ENCODE data around the gene SLIT2. TPM values are rescaled to one million over a fixed set of nuclear protein-coding genes. Genes with fewer than 3 reads are reported as not detected.

Gene SLIT2
- total and polyA plus RNA-seq, 11 donors = 0.99 to 19.4 (median 4.0) TPM

DNA sequence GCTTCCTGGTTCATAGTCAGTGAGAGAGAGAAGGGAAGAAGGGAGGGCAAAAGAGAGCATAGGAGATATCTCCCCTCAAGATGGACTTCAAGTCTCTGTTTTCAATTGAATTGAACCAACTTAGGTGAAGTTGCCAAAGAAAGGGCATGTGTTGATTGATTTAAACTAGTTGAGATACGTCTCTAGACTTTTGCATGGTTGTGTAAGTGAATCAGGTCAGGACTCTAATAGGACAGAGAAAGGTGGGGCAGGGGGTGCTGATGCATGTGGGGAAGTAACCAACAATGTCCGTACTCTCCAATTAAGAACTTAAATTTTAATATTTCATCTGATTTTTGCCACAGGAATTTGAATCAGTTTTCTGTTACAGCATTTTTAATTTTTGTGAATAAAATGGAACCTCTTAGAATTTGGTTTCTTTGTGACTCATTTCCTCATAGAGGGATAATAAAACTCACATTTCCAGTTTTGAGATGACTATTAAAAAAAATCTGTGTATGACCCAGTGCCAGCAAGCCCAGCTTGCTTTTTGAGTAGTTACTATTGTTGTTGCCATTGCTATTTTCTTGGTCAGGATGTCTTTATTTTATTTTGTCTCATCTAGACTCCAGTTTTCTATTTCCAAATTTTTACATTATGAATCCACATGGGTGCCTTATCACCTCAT, 37.3 kb downstream of the SLIT2 start:
- DNase-seq (no peak), ATAC-seq (no peak)
- no peaks in the 10 kb centered on the region for H3K36me3 ChIP-seq
- no peaks in the 10 kb centered on the region for H3K27me3 ChIP-seq
- TF ChIP-seq POLR2A (IDR thresholded peaks at IDR 0.05) = no peak
- TF ChIP-seq, protein P1, sequence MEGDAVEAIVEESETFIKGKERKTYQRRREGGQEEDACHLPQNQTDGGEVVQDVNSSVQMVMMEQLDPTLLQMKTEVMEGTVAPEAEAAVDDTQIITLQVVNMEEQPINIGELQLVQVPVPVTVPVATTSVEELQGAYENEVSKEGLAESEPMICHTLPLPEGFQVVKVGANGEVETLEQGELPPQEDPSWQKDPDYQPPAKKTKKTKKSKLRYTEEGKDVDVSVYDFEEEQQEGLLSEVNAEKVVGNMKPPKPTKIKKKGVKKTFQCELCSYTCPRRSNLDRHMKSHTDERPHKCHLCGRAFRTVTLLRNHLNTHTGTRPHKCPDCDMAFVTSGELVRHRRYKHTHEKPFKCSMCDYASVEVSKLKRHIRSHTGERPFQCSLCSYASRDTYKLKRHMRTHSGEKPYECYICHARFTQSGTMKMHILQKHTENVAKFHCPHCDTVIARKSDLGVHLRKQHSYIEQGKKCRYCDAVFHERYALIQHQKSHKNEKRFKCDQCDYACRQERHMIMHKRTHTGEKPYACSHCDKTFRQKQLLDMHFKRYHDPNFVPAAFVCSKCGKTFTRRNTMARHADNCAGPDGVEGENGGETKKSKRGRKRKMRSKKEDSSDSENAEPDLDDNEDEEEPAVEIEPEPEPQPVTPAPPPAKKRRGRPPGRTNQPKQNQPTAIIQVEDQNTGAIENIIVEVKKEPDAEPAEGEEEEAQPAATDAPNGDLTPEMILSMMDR (IDR thresholded peaks at IDR 0.05) = no peak
- H3K27ac ChIP-seq = peak overlapping the region in 1 of 12 donors; percentile 24
- no peaks in the 10 kb centered on the region for H3K4me1 ChIP-seq
- no peaks in the 10 kb centered on the region for H3K9me3 ChIP-seq
- intact Hi-C loops (cut with DNase I) = no loop called here
- no peak overlapping the region for H3K4me3 ChIP-seq
- 82 to 88% (median 87%) methylated on average over 2 of the region's 2 CpGs for WGBS, 4 donors

DNA sequence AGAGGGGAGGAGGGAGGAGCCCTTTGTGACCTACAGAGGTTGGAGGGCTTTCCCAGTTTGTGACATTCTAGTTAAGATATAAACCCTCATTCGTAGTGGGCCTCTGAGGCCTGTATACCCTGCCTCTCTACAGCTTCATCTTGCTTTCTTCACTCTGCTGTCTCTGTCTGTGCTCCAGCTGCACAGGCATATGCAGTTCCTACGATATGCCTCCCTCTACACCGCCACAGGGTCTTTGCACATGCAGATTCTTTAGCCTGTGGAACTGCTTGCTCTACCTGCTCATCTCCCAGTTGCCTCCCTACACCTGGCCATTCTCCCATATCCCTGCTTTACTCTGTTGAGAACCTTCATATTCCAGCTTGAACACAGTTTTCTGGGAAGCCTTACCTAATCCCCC, 38.1 kb downstream of the SLIT2 start:
- WGBS, 4 donors = 82 to 87% (median 85%) methylated on average over 3 of the region's 3 CpGs
- Histone ChIP-seq H3K4me1 (no peaks in the 10 kb centered on the region), H3K4me3 (no peak overlapping the region), H3K27ac (no peak overlapping the region), H3K36me3 (no peaks in the 10 kb centered on the region), H3K27me3 (no peaks in the 10 kb centered on the region), H3K9me3 (no peaks in the 10 kb centered on the region)
- no peak for TF ChIP-seq POLR2A (IDR thresholded peaks at IDR 0.05)
- TF ChIP-seq, protein P1 (IDR thresholded peaks at IDR 0.05) = no peak
- no peak for ATAC-seq
- intact Hi-C loops (cut with DNase I) = loop anchor here in 1 of 10 donors (10.0 kb wide), 1 partner anchor 395 kb away; no protein-coding TSS in a partner anchor
- no peak for DNase-seq

DNA sequence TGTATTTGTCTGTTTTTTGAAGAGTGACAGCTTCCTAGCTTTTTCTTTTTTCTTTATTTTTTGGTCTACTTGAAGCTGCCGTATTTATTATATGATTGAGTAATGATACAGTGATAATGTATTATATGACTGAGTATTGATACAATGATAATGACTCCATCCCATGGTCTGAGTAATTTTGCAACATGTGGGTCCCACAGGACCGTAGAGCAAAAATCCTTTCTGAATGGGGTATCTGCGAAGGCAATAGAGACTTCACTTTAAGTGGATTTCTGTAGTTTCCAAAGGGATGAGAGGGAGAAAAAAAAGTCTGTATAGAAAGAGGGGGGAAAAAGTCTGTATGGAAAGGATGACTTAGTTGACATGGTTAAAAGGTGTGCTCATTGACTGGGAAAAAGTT, 41.0 kb downstream of the SLIT2 start:
- Histone ChIP-seq H3K36me3 (no peaks in the 10 kb centered on the region), H3K27ac (no peak overlapping the region), H3K27me3 (no peaks in the 10 kb centered on the region), H3K4me3 (no peak overlapping the region), H3K4me1 (no peaks in the 10 kb centered on the region), H3K9me3 (no peaks in the 10 kb centered on the region)
- TF ChIP-seq, protein P1 (IDR thresholded peaks at IDR 0.05) = no peak
- TF ChIP-seq POLR2A (IDR thresholded peaks at IDR 0.05) = no peak
- WGBS, 4 donors = 85 to 93% (median 90%) methylated on average over 3 of the region's 3 CpGs
- DNase-seq (no peak), ATAC-seq (no peak)
- intact Hi-C loops (cut with DNase I) = loop anchor here in 1 of 10 donors (10.0 kb wide), 1 partner anchor 392 kb away; no protein-coding TSS in a partner anchor

DNA sequence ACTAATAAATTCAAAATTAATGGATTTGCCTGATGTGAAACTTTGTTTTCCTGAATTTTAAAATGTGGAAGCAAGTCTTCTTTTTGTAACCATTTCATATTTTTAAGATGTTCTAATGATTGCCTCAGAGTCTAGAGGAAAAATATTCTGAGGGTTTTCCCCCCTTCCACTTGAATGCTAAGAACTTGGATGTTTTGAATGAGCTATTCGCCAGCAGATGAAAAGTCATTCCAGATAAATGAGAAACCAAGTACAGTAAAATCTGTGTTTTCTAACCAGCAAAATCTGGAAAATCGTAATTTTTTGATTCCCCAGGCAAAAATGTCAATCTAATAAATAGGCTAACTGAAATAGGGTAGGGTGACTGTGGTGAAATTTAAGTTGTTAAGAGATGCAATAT, 45.6 kb downstream of the SLIT2 start:
- whole genome bisulfite sequencing, 4 donors = 54 to 75% (median 70%) methylated on average over 2 of the region's 2 CpGs
- no peaks in the 10 kb centered on the region for H3K9me3 ChIP-seq
- ATAC-seq = no peak

More for the DNA sequence above, 45.6 kb downstream of the SLIT2 start:
- TF ChIP-seq, protein P1 (IDR thresholded peaks at IDR 0.05) = no peak
- no peak for TF ChIP-seq POLR2A (IDR thresholded peaks at IDR 0.05)
- H3K27me3 ChIP-seq = no peaks in the 10 kb centered on the region
- intact Hi-C loops (cut with DNase I) = loop anchor here in 1 of 10 donors (10.0 kb wide), 1 partner anchor 388 kb away; no protein-coding TSS in a partner anchor
- no peak overlapping the region for H3K4me3 ChIP-seq
- H3K4me1 ChIP-seq = no peaks in the 10 kb centered on the region
- no peak overlapping the region for H3K27ac ChIP-seq
- no peak for DNase-seq
- no peaks in the 10 kb centered on the region for H3K36me3 ChIP-seq
